HG02571 (cell line): ENCODE measurements around the gene TMEM212.
"Not testable (repeated sequence)": the region's sequence is repeated elsewhere in the genome, so short reads cannot be mapped to it uniquely, and the experiment has no call there.

Experiments used
- ATAC-seq: cut with Tn5 transposase; IDR thresholded peaks from one replicate; pipeline ENCODE4 v1.9.1; 2021; ENCODE audit warnings: mild to moderate bottlenecking, moderate library complexity; ENCODE audit not compliant: unreplicated experiment

Gene TMEM212

DNA sequence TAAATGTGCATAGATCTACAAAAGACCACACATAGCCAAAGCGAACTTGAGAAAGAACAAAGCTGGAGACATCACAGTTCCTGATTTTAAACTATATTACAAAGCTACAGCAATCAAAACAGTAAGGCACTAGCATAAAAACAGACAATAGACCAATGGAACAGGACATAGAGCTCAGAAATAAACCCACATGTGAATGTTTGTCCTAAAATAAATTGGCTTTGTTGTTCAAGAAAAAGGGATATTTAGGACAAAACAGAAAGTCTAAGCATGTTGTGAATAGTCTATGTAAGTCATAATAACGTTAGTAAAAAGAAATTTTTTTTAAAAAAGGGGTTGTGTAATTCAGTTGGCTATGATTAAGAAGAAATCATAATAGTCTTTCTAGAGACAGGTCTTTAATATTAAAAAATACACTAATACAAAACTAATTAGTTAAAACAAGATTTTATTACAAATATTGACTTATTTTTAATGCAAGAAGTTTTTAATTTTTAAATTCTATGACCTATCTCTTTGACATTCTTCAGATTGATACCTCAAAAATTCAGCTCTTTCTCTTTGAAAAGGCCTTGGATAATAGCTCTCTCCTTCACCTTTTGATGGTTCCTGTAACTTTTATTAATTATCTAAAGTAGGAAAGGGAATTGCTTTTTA is 11.6 kb downstream of the TMEM212 start:
- ATAC-seq = no peak

GRCh38 chr3:171858770-171859169 is 15.6 kb downstream of the TMEM212 start:
- ATAC-seq = not testable (repeated sequence)

- no peak for ATAC-seq
Measured at GRCh38 chr3:171860830-171861535, 17.8 kb downstream of the TMEM212 start.

- ATAC-seq = no peak
Measured at GRCh38 chr3:171862392-171862791, 19.2 kb downstream of the TMEM212 start.

DNA sequence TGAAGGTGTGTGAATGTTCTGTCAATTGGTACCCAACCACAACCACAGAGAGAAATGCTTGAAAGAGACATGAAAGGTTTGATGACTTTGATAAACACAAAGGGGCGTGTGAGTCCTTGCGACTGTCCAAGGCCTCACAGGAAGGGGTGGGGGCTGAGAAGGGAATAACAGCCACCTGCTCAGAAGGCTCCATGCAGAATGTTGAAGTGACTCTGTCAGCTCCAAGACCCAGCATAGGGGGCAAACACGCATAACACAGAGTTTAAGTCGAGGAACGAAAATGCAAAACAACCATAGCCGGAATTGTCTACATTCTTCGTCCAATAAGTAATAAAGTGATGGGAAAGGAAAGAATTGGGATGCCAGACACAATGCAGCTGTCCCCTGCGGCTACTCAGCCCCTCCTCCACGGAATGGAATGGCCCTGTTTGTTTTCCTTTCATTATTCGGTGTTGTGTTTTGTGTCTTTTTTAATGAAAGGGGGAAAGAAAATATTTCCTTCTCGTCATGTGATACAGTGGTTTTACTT is 19.9 kb downstream of the TMEM212 start:
- no peak for ATAC-seq

DNA sequence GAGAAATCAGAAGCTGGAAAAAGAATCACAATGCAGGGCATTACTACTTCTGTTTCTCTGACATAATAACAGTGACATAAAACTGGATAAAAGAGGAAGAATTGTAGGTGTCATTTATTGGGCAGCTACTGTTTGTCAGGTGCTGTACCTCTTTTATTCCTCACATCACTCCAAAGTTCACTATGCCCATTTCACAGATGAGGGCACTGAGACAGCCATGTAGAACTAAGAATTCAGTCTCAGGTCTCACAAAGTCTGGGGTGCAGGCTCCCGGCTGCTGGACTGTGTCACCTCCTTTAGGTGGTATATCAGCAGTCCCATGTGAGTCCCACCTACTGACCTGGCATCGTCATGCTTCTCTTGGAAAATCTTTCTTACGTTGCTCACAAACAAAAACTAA is 20.8 kb downstream of the TMEM212 start:
- ATAC-seq = no peak

- no peak for ATAC-seq
Measured at GRCh38 chr3:171865191-171865865, 22.2 kb downstream of the TMEM212 start.

- no peak for ATAC-seq
Measured at GRCh38 chr3:171867981-171868380, 24.8 kb downstream of the TMEM212 start.

DNA sequence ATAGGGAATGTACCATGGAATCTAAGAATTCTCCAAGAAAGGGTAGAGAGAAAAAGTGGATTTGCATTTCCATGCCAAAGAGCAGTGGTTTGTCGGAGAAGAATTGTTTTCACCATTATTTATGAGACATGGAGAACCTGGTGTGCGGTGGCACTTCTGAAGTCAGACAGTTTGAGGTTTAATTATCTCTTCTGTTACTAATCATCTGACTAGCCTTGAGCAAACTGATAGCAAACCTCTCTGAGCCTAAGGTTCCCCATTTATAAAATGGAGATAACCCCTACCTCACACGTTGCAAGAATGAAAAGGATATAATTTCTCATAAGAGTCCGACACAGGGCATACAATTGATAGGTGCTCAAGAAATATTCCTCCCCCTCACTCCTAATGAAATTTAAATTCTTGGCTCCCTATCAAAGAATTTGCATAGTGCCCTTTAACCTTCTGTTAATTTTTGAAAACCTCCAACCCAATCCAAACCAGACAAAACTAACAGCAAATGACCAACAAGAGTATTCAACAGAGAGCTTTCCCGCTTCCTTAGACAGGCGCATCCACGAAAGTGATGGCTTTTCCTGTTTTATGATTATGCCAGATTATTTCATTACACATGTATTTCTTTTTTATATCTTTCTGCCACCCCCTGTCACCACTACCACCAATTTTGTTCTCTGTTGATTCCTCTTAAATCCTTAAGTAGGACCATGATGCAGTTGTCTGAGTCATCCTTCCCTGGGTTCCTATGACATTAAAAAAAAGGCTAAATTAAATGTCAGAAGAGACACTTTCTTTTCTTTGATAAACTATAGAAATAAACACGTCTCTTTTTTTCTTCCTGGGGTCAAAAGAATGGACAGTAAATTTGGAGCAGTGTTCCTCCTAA is 28.5 kb downstream of the TMEM212 start:
- no peak for ATAC-seq

- ATAC-seq = no peak
Measured at GRCh38 chr3:171873580-171873979, 30.4 kb downstream of the TMEM212 start.

DNA sequence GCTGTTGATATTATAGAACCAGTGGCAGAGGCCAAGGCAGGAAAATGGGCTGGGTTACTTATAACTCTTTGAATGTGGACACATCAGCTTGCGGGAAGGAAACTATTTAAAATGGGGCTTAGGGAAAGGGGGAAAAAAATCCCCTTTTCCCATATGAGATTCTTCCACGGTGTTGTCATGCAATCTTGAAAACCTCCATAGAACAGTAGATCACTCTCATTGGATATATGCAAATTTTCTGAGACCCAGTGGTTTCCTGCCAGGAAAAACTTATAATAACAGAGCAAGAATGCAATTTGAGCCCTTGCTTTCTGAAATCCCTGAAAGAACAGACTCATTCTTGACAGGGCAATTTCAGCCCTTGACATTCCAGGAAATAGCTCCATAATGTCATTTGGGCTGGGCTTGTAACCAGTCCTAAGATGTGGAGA is 31.1 kb downstream of the TMEM212 start:
- no peak for ATAC-seq

DNA sequence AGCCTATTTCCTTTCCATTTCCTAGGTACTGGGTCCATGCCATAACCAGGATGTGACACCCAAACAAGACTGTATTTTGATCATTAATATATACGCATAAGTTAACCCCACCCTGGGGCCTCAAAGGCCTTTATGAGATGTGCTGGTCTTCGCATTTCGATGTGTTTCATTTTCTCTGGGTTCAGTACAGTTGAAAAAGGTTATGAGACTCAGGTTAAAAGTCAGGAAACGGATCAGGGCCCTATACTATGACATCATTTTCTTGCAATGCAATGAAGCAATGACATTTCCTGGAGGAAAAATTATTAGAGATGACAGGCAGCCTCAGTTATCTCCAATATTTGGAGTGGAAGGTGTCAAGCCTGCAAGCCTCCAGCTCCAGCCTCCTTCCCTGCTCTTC is 31.7 kb downstream of the TMEM212 start:
- no peak for ATAC-seq

GRCh38 chr3:171875923-171876412 is 32.8 kb downstream of the TMEM212 start:
- no peak for ATAC-seq

GRCh38 chr3:171876680-171877147 is 33.6 kb downstream of the TMEM212 start:
- ATAC-seq = no peak

- ATAC-seq = no peak
Measured at GRCh38 chr3:171878461-171879225, 35.5 kb downstream of the TMEM212 start.

DNA sequence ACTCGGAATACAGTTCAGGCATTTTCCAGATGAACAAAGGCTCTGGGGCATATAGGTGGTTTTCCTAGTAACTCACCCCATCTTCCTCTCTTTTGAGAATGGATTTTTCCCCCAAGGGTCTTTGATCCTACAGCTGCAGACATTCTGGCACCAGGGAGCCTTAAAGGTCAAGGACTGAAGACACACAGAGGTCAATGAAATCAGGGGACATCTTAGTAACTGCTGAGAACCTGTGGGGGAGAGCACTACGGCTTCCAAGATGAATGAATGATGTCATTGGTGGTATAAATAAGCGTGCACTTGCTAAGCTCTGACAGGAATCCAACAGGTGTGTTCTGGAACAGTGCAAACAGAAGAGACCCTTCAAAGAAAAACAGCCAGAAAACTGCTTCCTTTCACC is 36.3 kb downstream of the TMEM212 start:
- no peak for ATAC-seq

- ATAC-seq = no peak
Measured at GRCh38 chr3:171880101-171880870, 37.1 kb downstream of the TMEM212 start.

GRCh38 chr3:171881251-171881650 is 38.1 kb downstream of the TMEM212 start:
- ATAC-seq = no peak
